ENCODE data around the gene SMIM24. TPM values are rescaled to one million over a fixed set of nuclear protein-coding genes. Genes with fewer than 3 reads are reported as not detected.
"Not testable (repeated sequence)": the region's sequence is repeated elsewhere in the genome, so short reads cannot be mapped to it uniquely, and the experiment has no call there.

SMIM24 gene
- total and polyA plus RNA-seq, 4 donors, result 0.10 to 0.22 (median 0.15) TPM; not detected in 1

- Histone ChIP-seq H3K36me3 (ENCODE audit: control insufficient read depth in 4 of 4, insufficient read depth in 4 of 4, low read length in 4 of 4) (peaks cover 19 to 62% (median 27%) of the 10 kb centered on the region in 4 donors), H3K27ac (ENCODE audit: low read depth in 1 of 2, low read length in 1 of 2) (no peak overlapping the region), H3K9ac (ENCODE audit: insufficient read depth in 1 of 2, low read length in 2 of 2) (no peak overlapping the region), H3K9me3 (ENCODE audit: control insufficient read depth in 4 of 4, insufficient read depth in 3 of 4, low read length in 3 of 4) (peaks cover 0 to 2% (median 0%) of the 10 kb centered on the region in 4 donors), H3K27me3 (ENCODE audit: control insufficient read depth in 3 of 3, insufficient read depth in 3 of 3, low read length in 2 of 3) (no peaks in the 10 kb centered on the region), H3K4me1 (ENCODE audit: control insufficient read depth in 5 of 5, insufficient read depth in 5 of 5, low read length in 5 of 5) (peaks cover 2 to 39% (median 9%) of the 10 kb centered on the region in 5 donors), H3K4me3 (no peak overlapping the region)
- TF ChIP-seq CTCF (IDR thresholded peaks at IDR 0.05; ENCODE audit: control extremely low read depth, extremely low read depth), result no peak
- ATAC-seq (ENCODE audit: insufficient read depth, low FRiP score) (no peak), DNase-seq (no peak)
- WGBS, 2 donors, result 94 to 96% methylated on average over 15 of the region's 15 CpGs
Measured at GRCh38 chr19:3454656-3455392, 25.5 kb downstream of the SMIM24 start.

- H3K27ac ChIP-seq (ENCODE audit: low read depth in 1 of 2, low read length in 1 of 2), result no peak overlapping the region
- no peak overlapping the region for H3K4me3 ChIP-seq
- H3K4me1 ChIP-seq (ENCODE audit: control insufficient read depth in 5 of 5, insufficient read depth in 5 of 5, low read length in 5 of 5), result peaks cover 2 to 29% (median 6%) of the 10 kb centered on the region in 5 donors
- 91 to 93% methylated on average over 25 of the region's 25 CpGs for WGBS, 2 donors
- no peak for TF ChIP-seq CTCF (IDR thresholded peaks at IDR 0.05; ENCODE audit: control extremely low read depth, extremely low read depth)
- H3K36me3 ChIP-seq (ENCODE audit: control insufficient read depth in 4 of 4, insufficient read depth in 4 of 4, low read length in 4 of 4), result peaks cover 19 to 66% (median 30%) of the 10 kb centered on the region in 4 donors
- no peak for DNase-seq
- ATAC-seq (ENCODE audit: insufficient read depth, low FRiP score), result no peak
- no peaks in the 10 kb centered on the region for H3K27me3 ChIP-seq (ENCODE audit: control insufficient read depth in 3 of 3, insufficient read depth in 3 of 3, low read length in 2 of 3)
- no peak overlapping the region for H3K9ac ChIP-seq (ENCODE audit: insufficient read depth in 1 of 2, low read length in 2 of 2)
- H3K9me3 ChIP-seq (ENCODE audit: control insufficient read depth in 4 of 4, insufficient read depth in 3 of 4, low read length in 3 of 4), result peaks cover 0 to 2% (median 0%) of the 10 kb centered on the region in 4 donors
Measured at GRCh38 chr19:3453840-3454239, 26.5 kb downstream of the SMIM24 start.

GRCh38 chr19:3452942-3453214 lies 27.4 kb downstream of the SMIM24 start:
- H3K27me3 ChIP-seq (ENCODE audit: control insufficient read depth in 3 of 3, insufficient read depth in 3 of 3, low read length in 2 of 3); H3K27ac ChIP-seq (ENCODE audit: low read depth in 1 of 2, low read length in 1 of 2); H3K9ac ChIP-seq (ENCODE audit: insufficient read depth in 1 of 2, low read length in 2 of 2); DNase-seq; ATAC-seq (ENCODE audit: insufficient read depth, low FRiP score); H3K9me3 ChIP-seq (ENCODE audit: control insufficient read depth in 4 of 4, insufficient read depth in 3 of 4, low read length in 3 of 4); H3K4me3 ChIP-seq: not testable (repeated sequence)
- Histone ChIP-seq H3K4me1 (ENCODE audit: control insufficient read depth in 5 of 5, insufficient read depth in 5 of 5, low read length in 5 of 5) (peaks cover 0 to 20% (median 2%) of the 10 kb centered on the region in 5 donors), H3K36me3 (ENCODE audit: control insufficient read depth in 4 of 4, insufficient read depth in 4 of 4, low read length in 4 of 4) (peaks cover 19 to 65% (median 33%) of the 10 kb centered on the region in 4 donors)
- WGBS, 2 donors, result 93 to 97% methylated on average over 10 of the region's 10 CpGs

- TF ChIP-seq CTCF (IDR thresholded peaks at IDR 0.05; ENCODE audit: control extremely low read depth, extremely low read depth), result no peak
- 94 to 96% methylated on average over 38 of the region's 38 CpGs for WGBS, 2 donors
- Histone ChIP-seq H3K4me1 (ENCODE audit: control insufficient read depth in 5 of 5, insufficient read depth in 5 of 5, low read length in 5 of 5) (peaks cover 0 to 14% (median 2%) of the 10 kb centered on the region in 5 donors), H3K4me3 (no peak overlapping the region), H3K27ac (ENCODE audit: low read depth in 1 of 2, low read length in 1 of 2) (no peak overlapping the region), H3K36me3 (ENCODE audit: control insufficient read depth in 4 of 4, insufficient read depth in 4 of 4, low read length in 4 of 4) (peaks cover 19 to 64% (median 33%) of the 10 kb centered on the region in 4 donors), H3K9me3 (ENCODE audit: control insufficient read depth in 4 of 4, insufficient read depth in 3 of 4, low read length in 3 of 4) (peaks cover 0 to 2% (median 0%) of the 10 kb centered on the region in 4 donors), H3K9ac (ENCODE audit: insufficient read depth in 1 of 2, low read length in 2 of 2) (no peak overlapping the region), H3K27me3 (ENCODE audit: control insufficient read depth in 3 of 3, insufficient read depth in 3 of 3, low read length in 2 of 3) (no peaks in the 10 kb centered on the region)
- no peak for ATAC-seq (ENCODE audit: insufficient read depth, low FRiP score)
- DNase-seq, result no peak
Measured at GRCh38 chr19:3452171-3452941, 28.0 kb downstream of the SMIM24 start.

Data from lung (tissue), 12 donors.